WTC11 (cell line): Measurements from ENCODE around the gene PI4KA. TPM values are rescaled to one million over a fixed set of nuclear protein-coding genes. Genes with fewer than 3 reads are reported as not detected.

Experiments
- ATAC-seq: fragments of 200-7000 bp; cut with Tn5 transposase; 2 replicates; pipeline ENCODE4 v1.10.0; 2021; ENCODE audit warnings: mild to moderate bottlenecking, moderate library complexity
- CTCF ChIA-PET: fragments of 300-600 bp; sonication (Branson Sonifier 250); formaldehyde crosslinking; loops from one replicate; lab custom pipeline; 2021; ENCODE audit warnings: antibody characterized with exemption; lab: Charles Lee
- POLR2A ChIA-PET: fragments of 350-600 bp; sonication (Branson Sonifier 250); formaldehyde crosslinking; loops from one replicate; lab custom pipeline; 2021; ENCODE audit warnings: antibody characterized with exemption; lab: Charles Lee
- DNase-seq: peaks from one replicate; pipeline ENCODE4 v3.0.0; 2021; ENCODE audit warnings: low spot score
- H3K27ac Mint-ChIP-seq: 2 replicates; pipeline ENCODE4 v1.8.0; 2021; ENCODE audit warnings: mixed read lengths
- H3K27me3 Mint-ChIP-seq: 2 replicates; pipeline ENCODE4 v1.8.0; 2021; ENCODE audit warnings: low read depth, mild to moderate bottlenecking, moderate library complexity, mixed read lengths
- H3K36me3 Mint-ChIP-seq: 2 replicates; pipeline ENCODE4 v1.8.0; 2021; ENCODE audit warnings: mixed read lengths
- H3K4me1 Mint-ChIP-seq: 2 replicates; pipeline ENCODE4 v1.8.0; 2022; ENCODE audit warnings: mixed read lengths
- H3K4me3 Mint-ChIP-seq: 2 replicates; pipeline ENCODE4 v1.8.0; 2021; ENCODE audit warnings: mild to moderate bottlenecking, moderate library complexity, mixed read lengths
- H3K9me3 Mint-ChIP-seq: 2 replicates; pipeline ENCODE4 v1.8.0; 2021; ENCODE audit warnings: mixed read lengths
- CBFB ChIP-seq: sonication (generic); formaldehyde crosslinking; IDR thresholded peaks from 2 replicates; pipeline ENCODE4 v1.8.1; 2022; ENCODE audit warnings: mild to moderate bottlenecking, low read depth, missing genetic modification reagents
- ESRRA ChIP-seq: sonication (generic); formaldehyde crosslinking; IDR thresholded peaks from 2 replicates; pipeline ENCODE4 v1.8.1; 2022; ENCODE audit warnings: mild to moderate bottlenecking, missing genetic modification reagents, borderline replicate concordance
- ETV6 ChIP-seq: sonication (generic); formaldehyde crosslinking; IDR thresholded peaks from 2 replicates; pipeline ENCODE4 v1.8.1; 2022; ENCODE audit warnings: mild to moderate bottlenecking, missing genetic modification reagents
- GABPB1 ChIP-seq: sonication (generic); formaldehyde crosslinking; IDR thresholded peaks from 2 replicates; pipeline ENCODE4 v1.8.1; 2023; ENCODE audit warnings: mild to moderate bottlenecking, missing genetic modification reagents
- JUN ChIP-seq: sonication (generic); formaldehyde crosslinking; IDR thresholded peaks from 2 replicates; pipeline ENCODE4 v1.8.0; 2023; ENCODE audit warnings: mild to moderate bottlenecking, missing genetic modification reagents
- NFE2L1 ChIP-seq: sonication (generic); formaldehyde crosslinking; IDR thresholded peaks from 2 replicates; pipeline ENCODE4 v1.8.1; 2023; ENCODE audit warnings: missing genetic modification reagents
- NR2C2 ChIP-seq: sonication (generic); formaldehyde crosslinking; IDR thresholded peaks from 2 replicates; pipeline ENCODE4 v1.8.0; 2022; ENCODE audit warnings: mild to moderate bottlenecking, missing genetic modification reagents
- PRRX2 ChIP-seq: fragments of 250-450 bp; sonication (Bioruptor Pico); IDR thresholded peaks from 2 replicates; pipeline ENCODE4 v1.8.0; 2021; ENCODE audit warnings: mild to moderate bottlenecking
- SMAD3 ChIP-seq: sonication (generic); formaldehyde crosslinking; IDR thresholded peaks from 2 replicates; pipeline ENCODE4 v1.8.0; 2022; ENCODE audit warnings: missing genetic modification reagents, mild to moderate bottlenecking, borderline replicate concordance
- ZNF138 ChIP-seq: sonication (generic); formaldehyde crosslinking; conservative IDR thresholded peaks from 2 replicates; pipeline ENCODE4 v1.8.1; 2022; ENCODE audit warnings: mild to moderate bottlenecking, moderate library complexity, missing genetic modification reagents
- ZNF219 ChIP-seq: sonication (generic); formaldehyde crosslinking; IDR thresholded peaks from 2 replicates; pipeline ENCODE4 v1.8.0; 2023; ENCODE audit warnings: missing genetic modification reagents, mild to moderate bottlenecking, borderline replicate concordance
- ZNF232 ChIP-seq: sonication (generic); formaldehyde crosslinking; IDR thresholded peaks from 2 replicates; pipeline ENCODE4 v1.8.0; 2022; ENCODE audit warnings: mild to moderate bottlenecking, missing genetic modification reagents
- ZNF263 ChIP-seq: sonication (generic); formaldehyde crosslinking; IDR thresholded peaks from 2 replicates; pipeline ENCODE4 v1.8.1; 2022; ENCODE audit warnings: low read depth, mild to moderate bottlenecking, moderate library complexity, missing genetic modification reagents
- ZNF416 ChIP-seq: fragments of 250-450 bp; sonication (Bioruptor Pico); IDR thresholded peaks from 2 replicates; pipeline ENCODE4 v1.9.0; 2021; ENCODE audit warnings: mild to moderate bottlenecking, inconsistent platforms
- total RNA-seq: library from RNA; stranded (reverse); gene quantifications from 3 replicates; pipeline ENCODE4 v1.2.3, GENCODE V29; 2021
- TF ChIP-seq, protein P1 (sequence below): fragments of 200-600 bp; IDR thresholded peaks from 2 replicates; pipeline ENCODE4 v1.8.0; 2022; ENCODE audit warnings: antibody characterized with exemption
- TF ChIP-seq, protein P2 (sequence below): fragments of 250-450 bp; sonication (Bioruptor Pico); IDR thresholded peaks from 2 replicates; pipeline ENCODE4 v1.9.0; 2021; ENCODE audit warnings: mild to moderate bottlenecking
- TF ChIP-seq, protein P3 (sequence below): fragments of 250-450 bp; sonication (Bioruptor Pico); IDR thresholded peaks from 2 replicates; pipeline ENCODE4 v1.8.0; 2021; ENCODE audit warnings: mild to moderate bottlenecking
- TF ChIP-seq, protein P4 (sequence below): fragments of 250-450 bp; sonication (Bioruptor Pico); IDR thresholded peaks from 2 replicates; pipeline ENCODE4 v1.9.0; 2021; ENCODE audit warnings: mild to moderate bottlenecking, borderline replicate concordance

PI4KA gene
- total RNA-seq, 1 experiment from 2014 or later, result 45.5 TPM

DNA sequence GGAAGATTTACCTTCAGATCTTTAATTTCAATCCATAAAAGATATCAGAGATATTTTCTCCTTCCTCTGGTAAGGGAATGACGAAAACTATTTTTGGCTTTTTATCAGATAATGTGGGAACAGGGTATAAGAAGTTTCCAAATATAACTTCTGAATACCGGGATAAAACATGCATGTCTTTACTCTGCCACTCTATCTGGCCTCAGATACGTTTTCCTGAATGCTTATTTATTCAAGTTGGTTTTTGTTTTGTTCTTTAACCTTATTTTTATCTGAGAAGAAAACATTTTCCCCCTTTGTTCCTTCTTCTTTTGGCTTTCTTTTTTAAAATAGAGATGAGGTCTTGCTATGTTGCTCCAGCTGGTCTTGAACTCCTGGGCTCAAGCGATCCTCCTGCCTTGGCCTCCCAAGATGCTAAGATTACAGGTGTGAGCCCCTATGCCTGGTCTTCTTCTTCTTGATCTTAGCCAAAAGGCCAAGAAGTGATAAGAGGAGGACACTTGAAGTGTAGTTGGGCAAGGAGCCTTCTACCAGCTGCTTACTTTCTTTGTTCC is 83.2 kb downstream of the PI4KA start:
- H3K4me1 Mint-ChIP-seq, result peaks cover 14% of the 10 kb centered on the region
- no peak for DNase-seq
- H3K27me3 Mint-ChIP-seq, result no peaks in the 10 kb centered on the region
- no peak for ATAC-seq
- H3K9me3 Mint-ChIP-seq, result no peaks in the 10 kb centered on the region
- H3K36me3 Mint-ChIP-seq, result no peaks in the 10 kb centered on the region
- ChIA-PET CTCF (interaction anchor here (1.4 kb wide), 1 partner anchor 327 kb away, joined by 4 read pairs; no protein-coding TSS in a partner anchor), POLR2A (no interaction called here)
- H3K27ac Mint-ChIP-seq, result no peak overlapping the region
- H3K4me3 Mint-ChIP-seq, result no peak overlapping the region
- no peak for TF ChIP-seq NR2C2 (CRISPR knock-in tag)
- TF ChIP-seq ETV6 (CRISPR knock-in tag), result no peak
- no peak for TF ChIP-seq ZNF232 (CRISPR knock-in tag)
- TF ChIP-seq, protein P1, sequence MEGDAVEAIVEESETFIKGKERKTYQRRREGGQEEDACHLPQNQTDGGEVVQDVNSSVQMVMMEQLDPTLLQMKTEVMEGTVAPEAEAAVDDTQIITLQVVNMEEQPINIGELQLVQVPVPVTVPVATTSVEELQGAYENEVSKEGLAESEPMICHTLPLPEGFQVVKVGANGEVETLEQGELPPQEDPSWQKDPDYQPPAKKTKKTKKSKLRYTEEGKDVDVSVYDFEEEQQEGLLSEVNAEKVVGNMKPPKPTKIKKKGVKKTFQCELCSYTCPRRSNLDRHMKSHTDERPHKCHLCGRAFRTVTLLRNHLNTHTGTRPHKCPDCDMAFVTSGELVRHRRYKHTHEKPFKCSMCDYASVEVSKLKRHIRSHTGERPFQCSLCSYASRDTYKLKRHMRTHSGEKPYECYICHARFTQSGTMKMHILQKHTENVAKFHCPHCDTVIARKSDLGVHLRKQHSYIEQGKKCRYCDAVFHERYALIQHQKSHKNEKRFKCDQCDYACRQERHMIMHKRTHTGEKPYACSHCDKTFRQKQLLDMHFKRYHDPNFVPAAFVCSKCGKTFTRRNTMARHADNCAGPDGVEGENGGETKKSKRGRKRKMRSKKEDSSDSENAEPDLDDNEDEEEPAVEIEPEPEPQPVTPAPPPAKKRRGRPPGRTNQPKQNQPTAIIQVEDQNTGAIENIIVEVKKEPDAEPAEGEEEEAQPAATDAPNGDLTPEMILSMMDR, result no peak
- no peak for TF ChIP-seq ZNF138 (CRISPR knock-in tag)
- no peak for TF ChIP-seq GABPB1 (CRISPR knock-in tag)
- TF ChIP-seq ZNF416, result no peak
- TF ChIP-seq ZNF219, result no peak
- TF ChIP-seq CBFB (CRISPR knock-in tag), result no peak
- TF ChIP-seq, protein P2, sequence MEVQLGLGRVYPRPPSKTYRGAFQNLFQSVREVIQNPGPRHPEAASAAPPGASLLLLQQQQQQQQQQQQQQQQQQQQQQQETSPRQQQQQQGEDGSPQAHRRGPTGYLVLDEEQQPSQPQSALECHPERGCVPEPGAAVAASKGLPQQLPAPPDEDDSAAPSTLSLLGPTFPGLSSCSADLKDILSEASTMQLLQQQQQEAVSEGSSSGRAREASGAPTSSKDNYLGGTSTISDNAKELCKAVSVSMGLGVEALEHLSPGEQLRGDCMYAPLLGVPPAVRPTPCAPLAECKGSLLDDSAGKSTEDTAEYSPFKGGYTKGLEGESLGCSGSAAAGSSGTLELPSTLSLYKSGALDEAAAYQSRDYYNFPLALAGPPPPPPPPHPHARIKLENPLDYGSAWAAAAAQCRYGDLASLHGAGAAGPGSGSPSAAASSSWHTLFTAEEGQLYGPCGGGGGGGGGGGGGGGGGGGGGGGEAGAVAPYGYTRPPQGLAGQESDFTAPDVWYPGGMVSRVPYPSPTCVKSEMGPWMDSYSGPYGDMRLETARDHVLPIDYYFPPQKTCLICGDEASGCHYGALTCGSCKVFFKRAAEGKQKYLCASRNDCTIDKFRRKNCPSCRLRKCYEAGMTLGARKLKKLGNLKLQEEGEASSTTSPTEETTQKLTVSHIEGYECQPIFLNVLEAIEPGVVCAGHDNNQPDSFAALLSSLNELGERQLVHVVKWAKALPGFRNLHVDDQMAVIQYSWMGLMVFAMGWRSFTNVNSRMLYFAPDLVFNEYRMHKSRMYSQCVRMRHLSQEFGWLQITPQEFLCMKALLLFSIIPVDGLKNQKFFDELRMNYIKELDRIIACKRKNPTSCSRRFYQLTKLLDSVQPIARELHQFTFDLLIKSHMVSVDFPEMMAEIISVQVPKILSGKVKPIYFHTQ (CRISPR knock-in tag), result no peak
- no peak for TF ChIP-seq JUN (CRISPR knock-in tag)
- TF ChIP-seq NFE2L1 (CRISPR knock-in tag), result no peak
- no peak for TF ChIP-seq PRRX2
- no peak for TF ChIP-seq SMAD3 (CRISPR knock-in tag)
- TF ChIP-seq ESRRA (CRISPR knock-in tag), result no peak
- TF ChIP-seq, protein P3, sequence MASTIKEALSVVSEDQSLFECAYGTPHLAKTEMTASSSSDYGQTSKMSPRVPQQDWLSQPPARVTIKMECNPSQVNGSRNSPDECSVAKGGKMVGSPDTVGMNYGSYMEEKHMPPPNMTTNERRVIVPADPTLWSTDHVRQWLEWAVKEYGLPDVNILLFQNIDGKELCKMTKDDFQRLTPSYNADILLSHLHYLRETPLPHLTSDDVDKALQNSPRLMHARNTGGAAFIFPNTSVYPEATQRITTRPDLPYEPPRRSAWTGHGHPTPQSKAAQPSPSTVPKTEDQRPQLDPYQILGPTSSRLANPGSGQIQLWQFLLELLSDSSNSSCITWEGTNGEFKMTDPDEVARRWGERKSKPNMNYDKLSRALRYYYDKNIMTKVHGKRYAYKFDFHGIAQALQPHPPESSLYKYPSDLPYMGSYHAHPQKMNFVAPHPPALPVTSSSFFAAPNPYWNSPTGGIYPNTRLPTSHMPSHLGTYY (CRISPR knock-in tag), result no peak
- TF ChIP-seq, protein P4, sequence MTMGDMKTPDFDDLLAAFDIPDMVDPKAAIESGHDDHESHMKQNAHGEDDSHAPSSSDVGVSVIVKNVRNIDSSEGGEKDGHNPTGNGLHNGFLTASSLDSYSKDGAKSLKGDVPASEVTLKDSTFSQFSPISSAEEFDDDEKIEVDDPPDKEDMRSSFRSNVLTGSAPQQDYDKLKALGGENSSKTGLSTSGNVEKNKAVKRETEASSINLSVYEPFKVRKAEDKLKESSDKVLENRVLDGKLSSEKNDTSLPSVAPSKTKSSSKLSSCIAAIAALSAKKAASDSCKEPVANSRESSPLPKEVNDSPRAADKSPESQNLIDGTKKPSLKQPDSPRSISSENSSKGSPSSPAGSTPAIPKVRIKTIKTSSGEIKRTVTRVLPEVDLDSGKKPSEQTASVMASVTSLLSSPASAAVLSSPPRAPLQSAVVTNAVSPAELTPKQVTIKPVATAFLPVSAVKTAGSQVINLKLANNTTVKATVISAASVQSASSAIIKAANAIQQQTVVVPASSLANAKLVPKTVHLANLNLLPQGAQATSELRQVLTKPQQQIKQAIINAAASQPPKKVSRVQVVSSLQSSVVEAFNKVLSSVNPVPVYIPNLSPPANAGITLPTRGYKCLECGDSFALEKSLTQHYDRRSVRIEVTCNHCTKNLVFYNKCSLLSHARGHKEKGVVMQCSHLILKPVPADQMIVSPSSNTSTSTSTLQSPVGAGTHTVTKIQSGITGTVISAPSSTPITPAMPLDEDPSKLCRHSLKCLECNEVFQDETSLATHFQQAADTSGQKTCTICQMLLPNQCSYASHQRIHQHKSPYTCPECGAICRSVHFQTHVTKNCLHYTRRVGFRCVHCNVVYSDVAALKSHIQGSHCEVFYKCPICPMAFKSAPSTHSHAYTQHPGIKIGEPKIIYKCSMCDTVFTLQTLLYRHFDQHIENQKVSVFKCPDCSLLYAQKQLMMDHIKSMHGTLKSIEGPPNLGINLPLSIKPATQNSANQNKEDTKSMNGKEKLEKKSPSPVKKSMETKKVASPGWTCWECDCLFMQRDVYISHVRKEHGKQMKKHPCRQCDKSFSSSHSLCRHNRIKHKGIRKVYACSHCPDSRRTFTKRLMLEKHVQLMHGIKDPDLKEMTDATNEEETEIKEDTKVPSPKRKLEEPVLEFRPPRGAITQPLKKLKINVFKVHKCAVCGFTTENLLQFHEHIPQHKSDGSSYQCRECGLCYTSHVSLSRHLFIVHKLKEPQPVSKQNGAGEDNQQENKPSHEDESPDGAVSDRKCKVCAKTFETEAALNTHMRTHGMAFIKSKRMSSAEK, result no peak
- TF ChIP-seq ZNF263 (CRISPR knock-in tag), result no peak
